ENCODE results near the gene TMEM238.
"Not testable (repeated sequence)": the region's sequence is repeated elsewhere in the genome, so short reads cannot be mapped to it uniquely, and the experiment has no call there.

The TMEM238 gene

GRCh38 chr19:55339889-55340783, 44.0 kb downstream of the TMEM238 start:
- DNase-seq (ENCODE audit: low read depth, low spot score): no peak

GRCh38 chr19:55339105-55339888, 44.8 kb downstream of the TMEM238 start, which contains the start of gene KMT5C:
Gene KMT5C (plus strand): TSS chr19:55339876. CDS start chr19:55341937, 2,061 bp downstream.
- peak; percentile 100 for DNase-seq (ENCODE audit: low read depth, low spot score)

DNA sequence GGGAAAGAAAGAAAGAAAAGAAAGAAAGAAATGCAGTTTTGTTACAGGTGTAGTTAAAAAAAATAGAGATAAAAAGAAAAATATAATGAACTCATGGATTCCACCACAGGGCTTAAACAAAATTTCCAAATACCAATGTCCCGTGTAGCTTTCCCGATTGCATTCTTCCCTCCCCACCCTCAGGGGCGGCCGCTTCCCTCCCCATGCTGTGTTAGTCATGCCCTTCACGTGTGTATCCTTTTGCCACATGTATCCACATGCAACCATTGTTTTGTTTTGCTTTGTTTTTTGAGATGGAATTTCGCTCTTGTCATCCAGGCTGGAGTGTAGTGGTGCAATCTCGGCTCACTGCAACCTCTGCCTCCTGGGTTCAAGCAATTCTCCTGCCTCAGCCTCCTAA, 48.0 kb downstream of the TMEM238 start:
- no peak for DNase-seq (ENCODE audit: low read depth, low spot score)

DNA sequence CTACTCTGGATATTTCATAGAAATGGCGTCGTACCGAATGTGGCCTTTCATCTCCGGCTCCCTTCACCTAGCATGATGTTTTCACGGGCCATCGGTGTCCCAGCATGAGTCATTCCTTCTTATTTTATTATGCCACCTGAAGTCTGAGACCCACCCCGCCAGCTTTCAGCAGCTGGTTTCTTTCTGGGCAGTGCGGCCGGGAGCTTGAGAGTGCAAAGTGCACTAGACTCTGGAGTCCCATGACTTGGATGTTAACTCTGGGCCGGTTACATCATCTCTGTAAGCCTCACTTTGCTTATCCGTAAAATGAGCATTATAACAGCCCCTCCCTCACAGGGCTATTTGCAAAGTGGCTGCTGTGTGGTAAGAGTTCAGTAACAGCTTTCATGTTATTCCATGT, 50.2 kb downstream of the TMEM238 start:
- no peak for DNase-seq (ENCODE audit: low read depth, low spot score)

DNA sequence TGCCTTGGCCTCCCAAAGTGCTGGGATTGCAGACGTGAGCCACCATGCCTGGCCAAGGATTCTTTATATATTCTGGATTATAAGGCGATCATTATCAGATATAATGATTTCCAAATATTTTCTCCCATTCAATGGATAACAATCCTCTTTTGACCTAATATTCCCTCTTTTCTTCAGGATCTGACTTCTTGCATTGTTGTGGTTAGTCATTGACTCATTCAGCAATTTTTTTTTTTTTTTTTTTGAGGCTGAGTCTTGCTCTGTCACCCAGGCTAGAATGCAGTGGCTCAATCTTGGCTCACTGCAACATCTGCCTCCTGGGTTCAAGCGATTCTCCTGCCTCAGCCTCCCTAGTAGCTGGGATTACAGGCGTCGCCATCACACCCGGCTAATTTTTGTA, 54.3 kb downstream of the TMEM238 start:
- DNase-seq (ENCODE audit: low read depth, low spot score): not testable (repeated sequence)
